Skeletal muscle tissue (tissue), 4 donors: ENCODE measurements around the gene MIXL1. TPM values are rescaled to one million over a fixed set of nuclear protein-coding genes. Genes with fewer than 3 reads are reported as not detected.

Experiments
- H3K27ac ChIP-seq: one replicate; pipeline ENCODE4 v1.7.0; 2013; ENCODE audit warnings: mild to moderate bottlenecking, low read depth, low read length, inconsistent platforms
- H3K27me3 ChIP-seq, 3 donors: one replicate each; pipeline ENCODE4 v1.7.0; 2013; ENCODE audit warnings: low read length in 3 of 3; ENCODE audit not compliant: control insufficient read depth in 3 of 3, insufficient read depth in 3 of 3
- H3K36me3 ChIP-seq, 3 donors: one replicate each; pipeline ENCODE4 v1.7.0; 2013; ENCODE audit warnings: low read length in 3 of 3; ENCODE audit not compliant: control insufficient read depth in 3 of 3, insufficient read depth in 3 of 3
- H3K4me1 ChIP-seq, 3 donors: one replicate each; pipeline ENCODE4 v1.7.0; 2013; ENCODE audit warnings: low read length in 3 of 3, mild to moderate bottlenecking in 3 of 3; ENCODE audit not compliant: control insufficient read depth in 3 of 3, insufficient read depth in 3 of 3
- H3K4me3 ChIP-seq, 3 donors: one replicate each; pipeline ENCODE4 v1.7.0; 2013; ENCODE audit warnings: low read length in 3 of 3
- H3K9ac ChIP-seq, 3 donors: one replicate each; pipeline ENCODE4 v1.7.0; 2013; ENCODE audit warnings: low read length in 3 of 3, mild to moderate bottlenecking in 3 of 3, moderate library complexity in 2 of 3, low read depth in 1 of 3
- H3K9me3 ChIP-seq, 3 donors: one replicate each; pipeline ENCODE4 v1.7.0; 2013; ENCODE audit warnings: low read length in 3 of 3; ENCODE audit not compliant: control insufficient read depth in 3 of 3
- total RNA-seq: library from RNA; depleted of rRNA; stranded (reverse); fragments of >200 nt; gene quantifications from one replicate; pipeline ENCODE4 v1.2.3, GENCODE V29; 2014
- donor health status: Osteomylitis.

Gene MIXL1
- total RNA-seq, 1 donor from 2014 or later = not detected

- Histone ChIP-seq H3K27ac (no peak overlapping the region), H3K9ac (no peak overlapping the region), H3K36me3 (no peaks in the 10 kb centered on the region), H3K27me3 (no peaks in the 10 kb centered on the region), H3K4me3 (no peak overlapping the region), H3K9me3 (no peaks in the 10 kb centered on the region), H3K4me1 (no peaks in the 10 kb centered on the region)
These were observed 10.9 kb upstream of the MIXL1 start for GRCh38 chr1:226212545-226212944.

- Histone ChIP-seq H3K9me3 (no peaks in the 10 kb centered on the region), H3K27ac (no peak overlapping the region), H3K36me3 (no peaks in the 10 kb centered on the region), H3K4me3 (no peak overlapping the region), H3K27me3 (no peaks in the 10 kb centered on the region), H3K9ac (no peak overlapping the region), H3K4me1 (no peaks in the 10 kb centered on the region)
These were observed 8.2 kb upstream of the MIXL1 start for GRCh38 chr1:226215239-226215638.

- Histone ChIP-seq H3K4me3 (no peak overlapping the region), H3K9me3 (no peaks in the 10 kb centered on the region), H3K9ac (no peak overlapping the region), H3K27ac (no peak overlapping the region), H3K27me3 (no peaks in the 10 kb centered on the region), H3K4me1 (no peaks in the 10 kb centered on the region), H3K36me3 (no peaks in the 10 kb centered on the region)
These were observed 7.4 kb upstream of the MIXL1 start for GRCh38 chr1:226216056-226216455.

DNA sequence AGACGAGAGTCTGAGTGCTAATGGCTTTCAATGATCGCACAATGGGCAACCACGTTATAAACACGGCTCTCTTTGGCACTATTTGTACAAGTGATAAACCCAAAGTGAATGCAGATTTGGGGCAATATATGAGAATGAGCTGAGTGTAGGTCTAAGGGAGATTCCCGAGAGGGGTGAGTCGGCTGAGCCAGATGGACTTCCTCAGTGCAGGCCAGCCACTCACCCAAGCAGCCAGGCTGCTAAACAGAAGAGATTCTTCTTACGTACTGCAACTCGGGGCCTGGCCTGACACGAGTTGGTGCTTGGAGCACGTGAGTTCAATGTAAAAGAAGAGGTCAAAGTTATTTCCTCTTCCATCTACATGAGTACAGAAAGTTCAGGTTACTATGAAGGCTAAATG lies 6.2 kb upstream of the MIXL1 start:
- no peaks in the 10 kb centered on the region for H3K4me1 ChIP-seq
- no peak overlapping the region for H3K9ac ChIP-seq
- H3K36me3 ChIP-seq = no peaks in the 10 kb centered on the region
- no peak overlapping the region for H3K4me3 ChIP-seq
- H3K9me3 ChIP-seq = no peaks in the 10 kb centered on the region
- no peak overlapping the region for H3K27ac ChIP-seq
- no peaks in the 10 kb centered on the region for H3K27me3 ChIP-seq

GRCh38 chr1:226220473-226221189 lies 2.8 kb upstream of the MIXL1 start:
- no peak overlapping the region for H3K27ac ChIP-seq
- no peak overlapping the region for H3K4me3 ChIP-seq
- peaks cover 11 to 18% (median 16%) of the 10 kb centered on the region in 3 donors for H3K27me3 ChIP-seq
- no peaks in the 10 kb centered on the region for H3K9me3 ChIP-seq
- no peaks in the 10 kb centered on the region for H3K36me3 ChIP-seq
- H3K9ac ChIP-seq = no peak overlapping the region
- peaks cover 3 to 4% (median 3%) of the 10 kb centered on the region in 3 donors for H3K4me1 ChIP-seq

GRCh38 chr1:226222686-226223085 lies 778 bp upstream of the MIXL1 start:
- H3K4me1 ChIP-seq = peaks cover 3 to 4% (median 3%) of the 10 kb centered on the region in 3 donors
- no peak overlapping the region for H3K9ac ChIP-seq
- no peaks in the 10 kb centered on the region for H3K9me3 ChIP-seq
- H3K36me3 ChIP-seq = no peaks in the 10 kb centered on the region
- H3K27me3 ChIP-seq = peaks cover 11 to 21% (median 21%) of the 10 kb centered on the region in 3 donors
- no peak overlapping the region for H3K4me3 ChIP-seq
- no peak overlapping the region for H3K27ac ChIP-seq

- Histone ChIP-seq H3K36me3 (no peaks in the 10 kb centered on the region), H3K9me3 (no peaks in the 10 kb centered on the region), H3K27me3 (peaks cover 11 to 21% (median 21%) of the 10 kb centered on the region in 3 donors), H3K4me3 (peak overlapping the region in 2 of 3 donors; percentile 29 to 32), H3K9ac (peak overlapping the region in 1 of 3 donors; percentile 25), H3K27ac (no peak overlapping the region), H3K4me1 (peaks cover 3 to 4% (median 3%) of the 10 kb centered on the region in 3 donors)
These were observed 351 bp downstream of the MIXL1 start for GRCh38 chr1:226223786-226224244.

DNA sequence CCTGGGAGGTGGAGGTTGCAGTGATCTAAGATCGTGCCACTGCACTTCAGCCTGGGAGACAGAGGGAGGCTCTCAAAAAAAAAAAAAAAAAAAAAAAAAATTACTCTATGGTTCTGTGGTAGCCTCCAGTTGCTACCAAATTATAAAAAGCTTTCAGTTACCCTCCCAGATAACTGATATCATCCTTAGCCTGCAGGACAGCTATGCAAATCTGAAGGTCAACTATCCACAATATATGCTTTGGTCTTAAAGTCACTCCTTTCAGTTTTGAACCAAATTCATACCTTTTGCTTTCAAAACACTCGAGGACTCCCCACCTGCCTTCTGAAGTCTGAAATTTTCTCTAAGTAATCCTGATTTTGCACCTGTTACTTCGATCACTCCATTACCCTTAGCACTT lies 3.1 kb downstream of the MIXL1 start:
- Histone ChIP-seq H3K36me3 (no peaks in the 10 kb centered on the region), H3K27me3 (peaks cover 11 to 21% (median 21%) of the 10 kb centered on the region in 3 donors), H3K9me3 (no peaks in the 10 kb centered on the region), H3K4me3 (no peak overlapping the region), H3K27ac (no peak overlapping the region), H3K9ac (no peak overlapping the region), H3K4me1 (peaks cover 3 to 4% (median 3%) of the 10 kb centered on the region in 3 donors)

DNA sequence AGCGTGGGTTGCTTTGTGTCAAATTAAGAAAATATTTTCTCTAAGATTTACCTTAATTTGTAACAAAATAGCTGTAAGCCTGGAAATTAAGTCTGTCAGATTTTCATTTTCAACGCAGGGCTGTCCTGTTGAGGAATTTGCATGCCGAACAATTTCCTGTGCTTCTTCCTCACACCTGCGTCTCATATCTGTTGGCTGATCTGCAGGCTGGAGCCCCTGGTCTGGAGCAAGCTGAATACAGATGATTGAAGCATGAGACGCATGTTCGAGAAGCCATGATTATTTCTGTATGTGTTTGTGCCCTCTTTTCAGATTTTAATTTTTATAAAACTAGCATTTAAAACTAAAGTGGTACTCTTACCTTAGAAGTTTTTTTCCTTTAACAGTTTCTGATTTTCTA lies 9.8 kb downstream of the MIXL1 start:
- Histone ChIP-seq H3K27ac (no peak overlapping the region), H3K4me3 (no peak overlapping the region), H3K9me3 (no peaks in the 10 kb centered on the region), H3K27me3 (no peaks in the 10 kb centered on the region), H3K36me3 (peaks cover 0 to 7% (median 2%) of the 10 kb centered on the region in 3 donors), H3K9ac (no peak overlapping the region), H3K4me1 (no peaks in the 10 kb centered on the region)

DNA sequence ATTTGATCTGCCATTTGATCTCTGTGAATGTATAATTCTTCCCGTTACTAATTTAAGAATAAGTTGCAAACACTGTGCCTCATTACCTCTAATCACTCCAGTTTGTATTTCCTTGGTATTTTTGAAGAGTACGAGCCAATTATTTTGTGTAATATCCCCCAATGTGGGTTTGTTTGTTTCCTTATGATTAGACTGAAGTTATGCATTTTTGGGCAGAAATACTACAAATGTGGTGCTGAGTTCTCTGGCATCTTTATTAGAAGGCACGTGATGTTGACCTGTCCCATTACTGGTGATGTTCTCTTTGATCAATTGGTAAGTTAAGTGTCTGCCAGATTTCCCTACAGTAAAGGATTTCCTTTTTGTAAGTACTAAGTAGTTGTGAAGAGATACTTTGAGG lies 10.3 kb downstream of the MIXL1 start:
- Histone ChIP-seq H3K9ac (no peak overlapping the region), H3K4me1 (no peaks in the 10 kb centered on the region), H3K36me3 (peaks cover 0 to 10% (median 6%) of the 10 kb centered on the region in 3 donors), H3K4me3 (no peak overlapping the region), H3K9me3 (no peaks in the 10 kb centered on the region), H3K27ac (no peak overlapping the region), H3K27me3 (no peaks in the 10 kb centered on the region)
